Ammon's horn (tissue), 1 donor: ENCODE measurements around the gene TUB.

Source experiments
- DNase-seq: peaks from one replicate; pipeline ENCODE4 v3.0.0-alpha.2; 2016; ENCODE audit warnings: low spot score

The TUB gene

GRCh38 chr11:8092587-8093424, 11.8 kb downstream of the TUB start:
- peak; percentile 73 for DNase-seq

- no peak for DNase-seq
Observed at GRCh38 chr11:8093931-8094575, 13.0 kb downstream of the TUB start.

- DNase-seq: no peak
Observed at GRCh38 chr11:8094656-8095055, 13.6 kb downstream of the TUB start.

GRCh38 chr11:8095371-8095770, 14.4 kb downstream of the TUB start:
- DNase-seq: no peak

GRCh38 chr11:8095806-8096522, 15.0 kb downstream of the TUB start:
- DNase-seq: no peak

- DNase-seq: no peak
Observed at GRCh38 chr11:8096575-8096974, 15.6 kb downstream of the TUB start.

GRCh38 chr11:8097062-8097461, 16.1 kb downstream of the TUB start:
- no peak for DNase-seq

- no peak for DNase-seq
Observed at GRCh38 chr11:8097468-8097867, 16.5 kb downstream of the TUB start.

GRCh38 chr11:8097926-8098325, 16.9 kb downstream of the TUB start:
- no peak for DNase-seq

- DNase-seq: no peak
Observed at GRCh38 chr11:8098361-8098760, 17.4 kb downstream of the TUB start.

- DNase-seq: peak; percentile 1
Observed at GRCh38 chr11:8098879-8099278, 17.9 kb downstream of the TUB start.

- peak; percentile 89 for DNase-seq
Observed at GRCh38 chr11:8099291-8099899, 18.4 kb downstream of the TUB start.

GRCh38 chr11:8100158-8100557, 19.1 kb downstream of the TUB start:
- DNase-seq: peak; percentile 3

- no peak for DNase-seq
Observed at GRCh38 chr11:8100605-8101004, 19.6 kb downstream of the TUB start.

- no peak for DNase-seq
Observed at GRCh38 chr11:8101421-8101820, 20.4 kb downstream of the TUB start.

GRCh38 chr11:8102296-8102915, 21.4 kb downstream of the TUB start:
- no peak for DNase-seq

GRCh38 chr11:8102965-8103364, 22.0 kb downstream of the TUB start:
- no peak for DNase-seq

- DNase-seq: no peak
Observed at GRCh38 chr11:8103909-8104308, 22.9 kb downstream of the TUB start.

- DNase-seq: no peak
Observed at GRCh38 chr11:8105133-8105532, 24.1 kb downstream of the TUB start.

- peak; percentile 1 for DNase-seq
Observed at GRCh38 chr11:8105666-8106065, 24.7 kb downstream of the TUB start.

- no peak for DNase-seq
Observed at GRCh38 chr11:8106679-8107078, 25.7 kb downstream of the TUB start.

GRCh38 chr11:8107642-8108041, 26.6 kb downstream of the TUB start:
- DNase-seq: no peak
